Progenitor cell of endocrine pancreas (in vitro differentiated cells): Measurements from ENCODE around the gene SLC22A7. TPM values are rescaled to one million over a fixed set of nuclear protein-coding genes. Genes with fewer than 3 reads are reported as not detected.
"Not testable (repeated sequence)": the region's sequence is repeated elsewhere in the genome, so short reads cannot be mapped to it uniquely, and the experiment has no call there.

Source experiments
- DNase-seq: peaks from one replicate; pipeline ENCODE4 v3.0.0; 2021; ENCODE audit warnings: low spot score; ENCODE audit not compliant: unreplicated experiment
- H3K27ac Mint-ChIP-seq: 2 replicates; pipeline ENCODE4 v1.8.0; 2021; ENCODE audit warnings: mild to moderate bottlenecking, moderate library complexity, mixed read lengths
- H3K27me3 Mint-ChIP-seq: 2 replicates; pipeline ENCODE4 v1.8.0; 2021; ENCODE audit warnings: mixed read lengths
- H3K36me3 Mint-ChIP-seq: 2 replicates; pipeline ENCODE4 v1.8.0; 2022; ENCODE audit warnings: mixed read lengths; ENCODE audit not compliant: insufficient read depth
- H3K4me1 Mint-ChIP-seq: 2 replicates; pipeline ENCODE4 v1.8.0; 2021; ENCODE audit warnings: low read depth, mixed read lengths
- H3K4me3 Mint-ChIP-seq: 2 replicates; pipeline ENCODE4 v1.8.0; 2021; ENCODE audit warnings: low read depth, mild to moderate bottlenecking, moderate library complexity, mixed read lengths
- H3K9me3 Mint-ChIP-seq: 2 replicates; pipeline ENCODE4 v1.8.0; 2021; ENCODE audit warnings: low read depth, mixed read lengths
- CTCF ChIP-seq: fragments of 200-600 bp; sonication (generic); IDR thresholded peaks from one replicate; pipeline ENCODE4 v1.5.0; 2021; ENCODE audit warnings: antibody characterized with exemption, mild to moderate bottlenecking; ENCODE audit not compliant: unreplicated experiment
- total RNA-seq: library from RNA; stranded (reverse); gene quantifications from 2 replicates; pipeline ENCODE4 v1.2.1, GENCODE V29; 2021

Gene SLC22A7
- total RNA-seq, 1 donor from 2014 or later, result not detected

DNA sequence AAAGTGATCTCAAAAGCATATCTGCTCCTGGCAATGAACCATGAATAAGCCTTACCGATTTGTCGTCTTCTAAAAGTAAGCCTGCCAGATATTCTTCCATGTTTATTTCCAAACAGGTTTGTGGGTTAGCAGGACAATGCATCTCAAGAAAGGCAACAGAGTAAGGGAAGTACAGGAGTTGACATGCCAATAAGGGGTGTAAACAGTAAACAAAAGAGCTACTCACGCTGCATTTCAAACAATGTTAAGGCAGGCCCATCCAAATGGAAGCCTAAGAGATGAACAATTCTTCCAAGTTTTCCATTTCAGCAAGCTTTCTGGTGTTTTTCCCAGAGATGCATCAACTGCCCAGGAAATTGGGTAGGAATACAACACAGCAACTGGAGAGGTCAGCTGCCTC lies 38.3 kb downstream of the SLC22A7 start:
- Mint-ChIP-seq H3K27ac (no peak overlapping the region), H3K4me3 (no peak overlapping the region), H3K9me3 (no peaks in the 10 kb centered on the region), H3K4me1 (peaks cover 13% of the 10 kb centered on the region), H3K36me3 (peaks cover 14% of the 10 kb centered on the region), H3K27me3 (no peaks in the 10 kb centered on the region)
- no peak for DNase-seq
- no peak for TF ChIP-seq CTCF

- Mint-ChIP-seq H3K27ac (no peak overlapping the region), H3K9me3 (no peaks in the 10 kb centered on the region), H3K36me3 (peaks cover 19% of the 10 kb centered on the region), H3K4me1 (peaks cover 13% of the 10 kb centered on the region), H3K27me3 (no peaks in the 10 kb centered on the region), H3K4me3 (no peak overlapping the region)
- no peak for TF ChIP-seq CTCF
- DNase-seq, result no peak
Measured at GRCh38 chr6:43338243-43338642, 40.2 kb downstream of the SLC22A7 start.

DNA sequence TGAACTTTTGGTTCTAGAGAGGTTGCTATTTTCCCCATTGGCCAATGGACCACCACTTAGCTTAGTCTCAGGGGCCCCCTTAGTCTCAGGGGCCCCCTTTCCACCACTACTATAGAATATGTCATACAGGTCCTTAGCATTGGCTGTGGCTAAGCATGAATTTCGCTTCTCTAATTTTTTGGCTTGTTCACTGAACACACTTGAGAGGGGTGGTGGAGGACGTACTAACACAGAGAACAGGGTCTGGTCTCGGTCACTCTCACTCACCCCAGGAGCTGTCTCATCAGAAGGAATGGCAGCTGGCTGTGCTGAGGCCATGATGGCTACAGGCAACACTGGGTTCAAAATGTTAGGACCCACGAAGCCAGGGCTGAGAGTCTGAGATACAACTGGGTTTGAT lies 41.1 kb downstream of the SLC22A7 start:
- no peak for DNase-seq
- Mint-ChIP-seq H3K9me3 (no peaks in the 10 kb centered on the region), H3K36me3 (peaks cover 19% of the 10 kb centered on the region), H3K4me3 (no peak overlapping the region), H3K27me3 (no peaks in the 10 kb centered on the region), H3K27ac (no peak overlapping the region), H3K4me1 (peaks cover 13% of the 10 kb centered on the region)
- no peak for TF ChIP-seq CTCF

DNA sequence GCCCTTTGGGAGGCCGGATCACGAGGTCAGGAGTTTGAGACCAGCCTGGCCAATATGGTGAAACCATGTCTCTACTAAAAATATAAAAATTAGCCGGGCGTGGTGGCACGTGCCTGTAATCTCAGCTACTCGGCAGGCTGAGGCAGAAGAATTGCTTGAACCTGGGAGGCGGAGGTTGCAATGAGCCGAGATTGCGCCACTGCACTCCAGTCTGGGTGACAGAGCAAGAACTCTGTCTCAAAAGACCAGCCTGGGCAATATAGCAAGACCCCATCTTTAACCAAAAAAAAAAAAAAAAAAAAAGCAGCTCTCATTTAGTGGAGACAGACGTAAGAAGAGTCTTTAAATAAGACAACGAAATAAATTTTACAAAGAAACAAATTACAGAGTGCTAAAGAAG lies 48.2 kb downstream of the SLC22A7 start:
- not testable (repeated sequence) for H3K4me1 Mint-ChIP-seq, H3K9me3 Mint-ChIP-seq, H3K4me3 Mint-ChIP-seq, H3K27me3 Mint-ChIP-seq, DNase-seq, H3K27ac Mint-ChIP-seq
- peaks cover 11% of the 10 kb centered on the region for H3K36me3 Mint-ChIP-seq

DNA sequence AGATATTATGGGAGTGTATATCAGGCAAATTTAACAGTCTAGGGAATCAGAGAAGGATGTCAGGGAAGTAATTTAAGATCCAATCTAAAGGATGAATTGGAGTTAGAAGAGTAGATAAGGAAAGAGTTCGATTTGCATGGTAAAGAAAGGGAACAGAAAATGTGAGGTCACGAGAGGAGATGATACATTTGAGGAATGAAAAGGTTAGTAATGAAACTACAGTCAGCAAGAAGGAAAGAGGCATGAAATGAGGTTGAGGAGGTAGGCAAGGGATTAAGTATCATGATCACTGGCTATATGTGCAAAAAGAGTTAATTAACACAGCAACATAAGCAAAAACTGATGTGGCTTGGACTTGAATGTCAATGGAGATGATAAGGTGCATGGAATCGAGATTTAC lies 49.0 kb downstream of the SLC22A7 start:
- H3K4me3 Mint-ChIP-seq, result no peak overlapping the region
- no peak overlapping the region for H3K27ac Mint-ChIP-seq
- no peak for DNase-seq
- no peaks in the 10 kb centered on the region for H3K4me1 Mint-ChIP-seq
- peaks cover 13% of the 10 kb centered on the region for H3K36me3 Mint-ChIP-seq
- H3K27me3 Mint-ChIP-seq, result no peaks in the 10 kb centered on the region
- H3K9me3 Mint-ChIP-seq, result no peaks in the 10 kb centered on the region
- no peak for TF ChIP-seq CTCF

- no peak for TF ChIP-seq CTCF
- Mint-ChIP-seq H3K9me3 (no peaks in the 10 kb centered on the region), H3K4me3 (no peak overlapping the region), H3K27me3 (no peaks in the 10 kb centered on the region), H3K4me1 (no peaks in the 10 kb centered on the region), H3K27ac (no peak overlapping the region), H3K36me3 (peaks cover 15% of the 10 kb centered on the region)
- no peak for DNase-seq
Measured at GRCh38 chr6:43347444-43347843, 49.4 kb downstream of the SLC22A7 start.

GRCh38 chr6:43351951-43352350 lies 53.9 kb downstream of the SLC22A7 start:
- H3K36me3 Mint-ChIP-seq, result peaks cover 22% of the 10 kb centered on the region
- H3K4me3 Mint-ChIP-seq, DNase-seq, H3K27ac Mint-ChIP-seq, H3K27me3 Mint-ChIP-seq, H3K9me3 Mint-ChIP-seq, H3K4me1 Mint-ChIP-seq: not testable (repeated sequence)
